ENCODE results near the gene OR2T29.

- no peak for TF ChIP-seq POLR2A (IDR thresholded peaks at IDR 0.05)
- TF ChIP-seq CTCF (IDR thresholded peaks at IDR 0.05) = no peak
Observed at GRCh38 chr1:248596615-248597014, 34.0 kb upstream of the OR2T29 start.

Data from esophagus squamous epithelium (tissue), 4 donors.